Stimulated activated CD4-positive, alpha-beta T cell treated with anti-CD3 and anti-CD28 coated beads, TNF-alpha, amount 100 ng/mL, for 48 hours (primary cell): Measurements from ENCODE around the gene SRSF3.
"Not testable (repeated sequence)": the region's sequence is repeated elsewhere in the genome, so short reads cannot be mapped to it uniquely, and the experiment has no call there.

Source experiments
- DNase-seq, 3 donors: peaks; one replicate each; pipeline ENCODE4 v3.0.0-alpha.2; 2020; ENCODE audit warnings: low read depth in 3 of 3

SRSF3 gene

DNA sequence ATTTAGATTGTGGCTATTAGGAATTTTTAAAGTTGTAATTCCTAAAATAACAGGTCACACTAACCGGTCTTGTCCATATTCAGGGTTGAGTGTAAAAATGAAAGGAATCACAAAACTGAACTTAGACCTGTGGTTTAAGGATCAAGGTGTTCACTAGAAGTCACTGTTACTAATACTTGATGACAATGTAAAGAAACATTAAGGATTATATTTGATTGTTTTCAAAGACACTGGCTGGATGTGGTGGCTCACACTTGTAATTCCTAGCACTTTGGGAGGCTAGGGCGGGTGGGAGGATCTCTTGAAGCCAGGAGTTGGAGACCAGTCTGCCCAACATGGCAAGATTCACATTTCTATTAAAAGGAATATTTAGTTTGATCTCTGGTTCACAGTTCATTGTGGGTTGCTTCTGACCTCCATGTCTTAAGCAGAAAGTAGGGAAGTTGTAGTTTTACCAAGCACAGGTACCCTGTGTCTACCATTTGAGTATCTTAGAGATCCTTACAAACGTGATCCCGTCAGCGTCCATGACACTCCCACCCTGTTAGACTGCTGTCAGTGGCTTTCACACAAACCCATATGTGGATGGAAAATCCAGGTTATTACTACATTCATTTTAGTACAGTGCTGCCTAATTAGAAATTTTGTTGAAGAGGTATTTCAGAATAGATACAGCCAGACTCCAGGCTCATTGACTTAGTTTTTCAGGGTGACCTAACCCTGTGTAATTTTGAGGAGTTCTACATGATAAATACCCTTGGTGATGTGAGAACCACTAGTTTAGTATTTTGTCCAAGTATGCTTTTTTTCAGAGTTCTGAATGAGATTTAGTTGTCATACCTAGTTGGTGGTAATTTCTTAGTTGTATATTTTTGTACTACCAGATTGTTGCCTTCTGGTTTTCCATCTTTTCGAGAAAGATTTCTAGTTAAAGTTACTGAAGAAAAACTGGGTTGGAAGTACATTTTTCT, 10.2 kb downstream of the SRSF3 start:
- DNase-seq: no peak

DNA sequence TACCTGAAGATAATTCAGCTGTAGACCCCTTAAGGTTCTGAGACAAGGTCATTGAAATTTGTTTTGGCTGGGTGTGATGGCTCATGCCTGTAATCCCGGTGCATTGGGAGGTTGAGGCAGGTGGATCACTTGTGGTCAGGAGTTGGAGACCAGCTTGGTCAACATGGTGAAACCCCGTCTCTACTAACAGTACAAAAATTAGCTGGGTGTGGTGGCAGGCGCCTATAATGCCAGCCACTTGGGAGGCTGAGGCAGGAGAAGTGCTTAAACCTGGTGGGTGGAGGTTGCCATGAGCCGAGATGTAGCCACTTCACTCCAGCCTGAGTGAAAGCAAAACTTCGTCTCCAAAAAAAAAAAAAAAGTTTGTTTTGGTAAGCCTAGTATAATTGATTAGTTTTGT, 11.0 kb downstream of the SRSF3 start:
- no peak for DNase-seq

- DNase-seq: no peak
Measured at GRCh38 chr6:36605560-36606391, 11.6 kb downstream of the SRSF3 start.

- DNase-seq: not testable (repeated sequence)
Measured at GRCh38 chr6:36607305-36607682, 13.1 kb downstream of the SRSF3 start.

DNA sequence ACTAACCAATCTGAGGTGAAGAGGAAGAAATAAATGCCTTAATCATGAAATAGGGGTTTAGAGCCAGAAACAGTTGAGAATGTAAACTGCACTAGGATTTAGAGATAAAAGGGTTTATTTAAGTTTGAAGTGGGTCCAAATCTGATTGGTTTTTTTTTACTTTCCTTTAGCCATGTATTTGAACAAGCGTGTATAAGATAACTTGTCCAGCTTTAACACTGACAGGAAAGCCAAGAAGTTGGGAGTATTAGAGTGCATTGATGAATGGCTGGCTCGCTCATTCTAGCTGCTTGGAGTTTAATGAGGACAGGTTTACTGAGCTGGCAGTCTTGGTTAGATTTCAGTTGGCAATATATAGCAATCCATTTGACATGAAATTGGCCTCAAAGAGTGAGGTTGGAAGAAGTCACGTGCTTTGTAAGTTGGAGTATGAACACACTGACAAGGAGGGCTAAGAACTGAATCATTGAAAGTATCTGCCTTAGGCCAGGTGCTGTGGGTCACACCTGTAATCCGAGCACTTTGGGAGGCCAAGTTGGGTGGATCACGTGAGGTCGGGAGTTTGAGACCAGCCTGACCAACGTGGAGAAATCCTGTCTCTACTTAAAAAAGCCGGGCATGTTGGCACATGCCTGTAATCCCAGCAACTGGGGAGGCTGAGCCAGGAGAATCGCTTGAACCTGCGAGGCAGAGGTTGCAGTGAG, 13.7 kb downstream of the SRSF3 start:
- DNase-seq: no peak

DNA sequence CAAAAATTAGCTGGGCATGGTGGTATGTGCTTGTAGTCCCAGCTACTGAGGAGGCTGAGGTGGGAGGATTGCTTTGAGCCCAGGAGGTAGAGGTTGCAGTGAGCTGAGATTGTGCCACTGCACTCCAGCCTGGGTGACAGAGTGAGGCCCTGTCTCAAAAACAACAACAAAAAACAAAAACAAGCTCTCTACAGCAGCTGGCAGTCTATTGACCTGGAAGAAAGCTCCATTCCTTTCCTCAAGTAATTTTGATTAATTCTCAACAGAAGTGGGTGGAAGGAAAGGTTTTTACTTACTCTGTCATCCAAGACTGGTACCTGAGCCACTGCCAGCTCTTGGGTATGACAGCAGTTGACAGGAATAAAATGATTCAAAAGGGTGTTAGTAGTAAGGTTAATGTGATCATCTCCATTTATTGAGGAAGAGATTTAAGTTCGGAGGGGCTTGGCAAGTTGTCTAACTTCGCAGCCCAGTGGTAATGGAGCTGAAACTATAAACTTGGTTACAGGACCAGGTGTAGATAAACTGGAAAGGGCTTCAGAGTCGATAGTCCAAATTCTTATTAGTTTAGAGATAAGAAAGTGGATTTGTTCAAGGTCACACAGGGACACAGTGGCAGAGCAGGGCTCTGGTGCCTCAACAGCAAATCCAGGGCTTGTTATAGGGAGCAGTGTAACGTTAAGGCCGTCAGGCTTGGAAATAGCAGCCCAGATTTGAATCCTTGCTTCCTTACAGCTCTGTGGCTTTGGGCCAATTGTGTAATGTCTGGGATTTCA, 14.8 kb downstream of the SRSF3 start:
- no peak for DNase-seq

GRCh38 chr6:36609582-36609981, 15.4 kb downstream of the SRSF3 start:
- no peak for DNase-seq

DNA sequence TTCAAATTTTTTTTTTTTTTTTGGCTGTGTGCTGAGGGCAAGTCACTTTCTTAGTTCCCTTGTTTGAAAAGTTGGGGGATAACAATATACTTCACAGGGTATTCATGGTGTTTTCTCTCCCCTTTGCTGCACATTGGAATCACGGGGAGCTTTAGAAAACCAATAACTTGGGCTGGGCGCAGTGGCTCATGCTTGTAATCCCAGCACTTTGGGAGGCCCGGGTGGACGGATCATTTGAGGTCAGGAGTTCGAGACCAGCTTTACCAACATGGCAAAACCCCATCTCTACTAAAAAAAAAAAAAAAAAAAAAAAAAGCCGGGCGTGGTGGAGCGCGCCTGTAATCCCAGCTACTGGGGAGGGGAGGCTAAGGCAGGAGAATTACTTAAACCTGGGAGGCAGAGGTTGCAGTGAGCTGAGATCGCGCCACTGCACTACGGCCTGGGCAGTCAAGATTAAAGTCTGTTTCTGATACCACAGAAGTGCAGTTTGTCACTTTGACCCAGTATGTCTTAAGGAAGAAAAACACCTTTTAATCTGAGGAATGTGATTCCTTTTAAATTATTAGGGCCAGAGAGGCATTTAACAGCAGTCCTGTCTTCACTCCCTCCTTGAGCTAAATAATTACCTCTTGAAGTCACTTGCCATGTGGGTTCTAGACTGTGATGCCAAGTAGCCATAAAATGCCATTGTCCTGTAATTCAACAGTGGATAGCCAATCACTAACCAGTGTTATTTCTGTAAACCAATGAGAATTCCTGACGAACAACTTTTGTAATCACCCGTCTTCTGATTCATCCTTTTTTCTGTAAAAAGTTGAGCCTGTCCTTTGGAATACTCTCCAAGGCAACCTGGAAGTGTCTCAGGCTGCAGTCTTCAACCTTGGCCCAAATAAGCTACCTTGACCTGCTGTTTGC, 16.1 kb downstream of the SRSF3 start:
- DNase-seq: no peak

- DNase-seq: no peak
Measured at GRCh38 chr6:36610956-36611336, 16.8 kb downstream of the SRSF3 start.

GRCh38 chr6:36611679-36612078, 17.5 kb downstream of the SRSF3 start:
- not testable (repeated sequence) for DNase-seq

- DNase-seq: no peak
Measured at GRCh38 chr6:36612101-36612625, 18.0 kb downstream of the SRSF3 start.

- no peak for DNase-seq
Measured at GRCh38 chr6:36613200-36613995, 19.2 kb downstream of the SRSF3 start.

GRCh38 chr6:36615018-36615761, 21.0 kb downstream of the SRSF3 start:
- no peak for DNase-seq

DNA sequence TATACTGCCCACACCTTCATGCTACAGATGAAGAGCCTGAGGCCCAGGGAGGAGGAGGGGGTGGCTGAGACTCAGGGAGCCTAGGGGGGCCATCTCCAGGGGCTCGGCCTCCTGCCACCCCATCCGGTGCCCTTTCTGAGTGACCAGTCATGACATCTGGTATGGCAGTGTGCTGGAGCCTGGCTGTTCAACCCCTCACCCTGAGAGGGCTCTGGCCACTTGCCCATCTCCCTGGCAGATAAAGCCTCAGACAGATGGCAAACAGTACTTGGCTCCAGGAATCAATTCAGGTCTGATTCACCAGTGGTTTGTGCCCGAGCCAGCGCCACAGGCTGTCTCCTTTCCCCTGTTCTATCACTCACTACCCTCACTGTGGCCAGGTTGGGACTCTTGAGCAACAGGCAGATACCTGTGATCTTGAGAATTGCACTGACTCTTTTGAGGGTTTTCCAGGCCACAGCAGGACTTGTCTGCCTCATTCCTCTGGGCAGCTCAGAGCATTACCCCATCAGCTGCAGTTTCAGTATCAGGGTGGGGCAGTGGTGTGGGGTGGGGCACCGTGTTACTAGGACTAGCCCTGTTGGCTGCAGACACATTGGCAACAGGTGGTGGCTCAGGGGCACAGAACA, 22.8 kb downstream of the SRSF3 start:
- DNase-seq: no peak

- DNase-seq: no peak
Measured at GRCh38 chr6:36618366-36619355, 24.5 kb downstream of the SRSF3 start.

GRCh38 chr6:36621371-36621855, 27.3 kb downstream of the SRSF3 start:
- no peak for DNase-seq
